ENCODE results near the gene HLCS. TPM values are rescaled to one million over a fixed set of nuclear protein-coding genes. Genes with fewer than 3 reads are reported as not detected.

HLCS gene
- total and polyA plus RNA-seq, 2 of the 4 experiments (the other 2 are of a cell fraction), result 10.6 to 21.0 TPM

DNA sequence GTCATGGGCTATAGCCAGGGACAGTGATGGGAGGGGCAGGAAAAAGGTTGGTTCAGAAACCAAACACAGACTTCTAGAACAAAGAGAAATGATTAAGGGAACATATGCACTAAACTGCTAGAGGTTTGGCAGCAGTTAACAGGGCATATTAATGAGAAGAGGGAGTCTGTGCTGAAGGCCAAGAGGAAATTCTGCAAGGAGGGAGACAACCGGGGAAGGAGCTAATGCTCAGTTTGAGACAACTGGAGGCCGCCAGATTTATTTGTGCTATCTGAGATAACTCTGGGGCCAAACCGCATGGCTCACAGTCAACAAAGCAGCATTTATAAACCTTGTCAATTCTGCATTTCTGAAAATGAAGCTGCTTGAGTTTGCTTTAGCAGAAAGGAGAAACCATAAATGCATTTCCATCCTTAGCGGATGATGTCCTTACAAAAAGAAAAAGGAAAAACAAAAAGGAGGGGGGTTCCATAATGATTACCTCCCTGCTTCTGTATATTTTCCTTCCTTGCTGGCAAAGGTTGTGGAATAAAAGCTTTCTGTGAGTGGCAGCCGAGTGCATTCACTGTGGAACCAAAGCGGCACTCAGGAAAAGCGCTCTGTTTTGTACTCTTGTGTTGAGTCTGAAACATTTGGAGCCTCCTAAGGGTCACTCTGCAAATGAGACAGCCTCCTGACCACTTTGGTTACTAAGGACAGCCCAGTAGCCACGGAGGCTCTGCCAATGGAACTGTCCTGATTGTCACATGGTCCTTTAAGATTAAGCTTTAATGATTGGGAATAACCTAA lies 197.2 kb downstream of the HLCS start:
- Histone ChIP-seq H3K4ac (ENCODE audit: low read depth, low read length) (no peak overlapping the region), H2BK20ac (ENCODE audit: low read depth, low read length) (0 out of 2 replicates have a peak overlapping the region, but pooled peaks have one; percentile 16), H3K9me1 (ENCODE audit: insufficient read depth, low read length) (0 out of 2 replicates have a peak, but pooled peaks cover 9% of the 10 kb centered on the region), H3K4me2 (ENCODE audit: low read depth, low read length) (peak overlapping the region; percentile 51), H3K27ac (ENCODE audit: insufficient read depth, low read length) (no peak overlapping the region), H3K4me1 (ENCODE audit: control insufficient read depth, insufficient read depth, low read length) (peaks cover 19% of the 10 kb centered on the region), H3K9ac (ENCODE audit: low read depth, low read length) (no peak overlapping the region), H3K4me3 (ENCODE audit: insufficient read depth, low read depth, low read length) (no peak overlapping the region), H3K18ac (ENCODE audit: low read depth, low read length) (no peak overlapping the region), H2BK5ac (ENCODE audit: low read depth, low read length, poor library complexity, severe bottlenecking) (no peak overlapping the region), H4K8ac (ENCODE audit: low read depth in 2 of 2, low read length in 2 of 2) (no peak overlapping the region), H2AK5ac (ENCODE audit: low read depth, low read length) (no peak overlapping the region), H2BK120ac (ENCODE audit: low read depth, low read length) (no peak overlapping the region), H3K36me3 (ENCODE audit: control insufficient read depth, insufficient read depth, low read length) (no peaks in the 10 kb centered on the region), H3K9me3 (ENCODE audit: control insufficient read depth, insufficient read depth, low read length) (no peaks in the 10 kb centered on the region), H2AK9ac (replicated peaks; ENCODE audit: low read depth, low read length, poor library complexity) (no peak overlapping the region), H4K91ac (ENCODE audit: insufficient read depth, low read depth, low read length) (no peak overlapping the region), H3K14ac (replicated peaks; ENCODE audit: low read depth, low read length) (no peak overlapping the region; the same call in 1 of the 2 replicates), H3K23ac (ENCODE audit: low read depth, low read length) (no peak overlapping the region), H3K27me3 (ENCODE audit: control insufficient read depth, insufficient read depth, low read length) (no peaks in the 10 kb centered on the region), H3K56ac (ENCODE audit: extremely low read depth, insufficient read depth, low read length) (no peak overlapping the region), H2BK15ac (ENCODE audit: low read depth, low read length) (0 out of 3 replicates have a peak overlapping the region, but pooled peaks have one; percentile 26), H4K20me1 (ENCODE audit: insufficient read depth, low read length) (no peaks in the 10 kb centered on the region; the same call in 1 of the 2 replicates), H3K79me1 (ENCODE audit: low read depth in 1 of 2, low read length in 2 of 2) (no peaks in the 10 kb centered on the region), H2AFZ (replicated peaks; ENCODE audit: low read length, poor library complexity) (no peak overlapping the region), H4K5ac (ENCODE audit: low read depth, low read length) (no peak overlapping the region)
- no TSS peak for BruUV-seq (replicated peaks)
- dilution Hi-C loops (cut with HindIII; ENCODE audit: low sequenced_read_pairs, unreplicated experiment) (no loop called here), in situ Hi-C loops (cut with MboI; ENCODE audit: low sequenced_read_pairs) (no loop called here), intact Hi-C loops (cut with micrococcal nuclease) (no loop called here)
- 57% methylated on average over 4 of the region's 8 CpGs; no CpG with 5 or more reads in 1 of the 2 experiments for WGBS, 2 experiments (ENCODE audit: extremely low coverage in 2 of 2, insufficient read length in 1 of 2)
- POLR2A ChIA-PET (ENCODE audit: unreplicated experiment), result no interaction called here
- TF ChIP-seq RCOR1 (IDR thresholded peaks at IDR 0.05; ENCODE audit: insufficient replicate concordance, low read length) (no peak), CEBPB (IDR thresholded peaks at IDR 0.05; ENCODE audit: low read depth, low read length) (no peak), BHLHE40 (IDR thresholded peaks at IDR 0.05; ENCODE audit: low read depth, low read length) (no peak), MXI1 (IDR thresholded peaks at IDR 0.05; ENCODE audit: borderline replicate concordance, low read depth, low read length) (no peak), RAD21 (IDR thresholded peaks at IDR 0.05; ENCODE audit: low read length) (no peak), CHD1 (IDR thresholded peaks at IDR 0.05; ENCODE audit: low read depth, low read length) (no peak)
- TF ChIP-seq, protein P1, sequence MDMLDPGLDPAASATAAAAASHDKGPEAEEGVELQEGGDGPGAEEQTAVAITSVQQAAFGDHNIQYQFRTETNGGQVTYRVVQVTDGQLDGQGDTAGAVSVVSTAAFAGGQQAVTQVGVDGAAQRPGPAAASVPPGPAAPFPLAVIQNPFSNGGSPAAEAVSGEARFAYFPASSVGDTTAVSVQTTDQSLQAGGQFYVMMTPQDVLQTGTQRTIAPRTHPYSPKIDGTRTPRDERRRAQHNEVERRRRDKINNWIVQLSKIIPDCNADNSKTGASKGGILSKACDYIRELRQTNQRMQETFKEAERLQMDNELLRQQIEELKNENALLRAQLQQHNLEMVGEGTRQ (IDR thresholded peaks at IDR 0.05; ENCODE audit: low read depth, low read length), result no peak
- ATAC-seq (ENCODE audit: low read depth), result peak; percentile 72
- peak; percentile 61 for DNase-seq
- CTCF ChIA-PET, result no interaction called here

All from IMR-90 (cell line).